Astrocyte of the spinal cord (primary cell): ENCODE data around the gene RNF41.

Source experiments
- DNase-seq: peaks from one replicate; pipeline ENCODE4 v3.0.0; 2011; ENCODE audit warnings: low read depth, low spot score
- H3K4me3 ChIP-seq: 2 replicates; pipeline ENCODE4 v1.5.1; 2011; ENCODE audit warnings: low read depth, mild to moderate bottlenecking, low read length, moderate library complexity
- in situ Hi-C: cut with HindIII; loops from 2 replicates; pipeline ENCODE4 v1.10.0; 2017; ENCODE audit warnings: low sequenced_read_pairs
- TF ChIP-seq, protein P1 (sequence below): IDR thresholded peaks from 2 replicates; pipeline ENCODE4 v1.5.1; 2012; ENCODE audit warnings: low read depth, mild to moderate bottlenecking, low read length, inconsistent platforms

Gene RNF41

DNA sequence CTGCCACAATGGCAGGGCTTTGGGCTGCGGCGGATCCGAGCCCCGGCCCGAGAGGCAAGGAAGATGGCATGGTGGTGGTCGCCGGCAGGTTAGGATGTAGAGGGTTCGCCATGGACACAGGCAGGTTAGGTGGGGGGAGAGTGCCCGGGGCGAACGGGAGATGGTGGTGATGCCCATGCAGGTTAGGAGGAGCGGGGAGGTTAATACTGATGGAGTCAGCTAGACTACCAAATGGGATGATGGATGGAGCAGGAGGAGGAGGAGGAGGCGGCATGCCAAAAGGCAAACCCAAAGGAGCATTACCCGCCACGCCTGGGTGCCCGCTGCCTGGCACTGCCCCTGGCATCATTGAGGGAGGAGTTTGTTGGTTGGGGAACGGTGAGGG lies 57.4 kb downstream of the RNF41 start:
- in situ Hi-C loops: no loop called here
- DNase-seq: no peak
- H3K4me3 ChIP-seq: no peak overlapping the region
- TF ChIP-seq, protein P1, sequence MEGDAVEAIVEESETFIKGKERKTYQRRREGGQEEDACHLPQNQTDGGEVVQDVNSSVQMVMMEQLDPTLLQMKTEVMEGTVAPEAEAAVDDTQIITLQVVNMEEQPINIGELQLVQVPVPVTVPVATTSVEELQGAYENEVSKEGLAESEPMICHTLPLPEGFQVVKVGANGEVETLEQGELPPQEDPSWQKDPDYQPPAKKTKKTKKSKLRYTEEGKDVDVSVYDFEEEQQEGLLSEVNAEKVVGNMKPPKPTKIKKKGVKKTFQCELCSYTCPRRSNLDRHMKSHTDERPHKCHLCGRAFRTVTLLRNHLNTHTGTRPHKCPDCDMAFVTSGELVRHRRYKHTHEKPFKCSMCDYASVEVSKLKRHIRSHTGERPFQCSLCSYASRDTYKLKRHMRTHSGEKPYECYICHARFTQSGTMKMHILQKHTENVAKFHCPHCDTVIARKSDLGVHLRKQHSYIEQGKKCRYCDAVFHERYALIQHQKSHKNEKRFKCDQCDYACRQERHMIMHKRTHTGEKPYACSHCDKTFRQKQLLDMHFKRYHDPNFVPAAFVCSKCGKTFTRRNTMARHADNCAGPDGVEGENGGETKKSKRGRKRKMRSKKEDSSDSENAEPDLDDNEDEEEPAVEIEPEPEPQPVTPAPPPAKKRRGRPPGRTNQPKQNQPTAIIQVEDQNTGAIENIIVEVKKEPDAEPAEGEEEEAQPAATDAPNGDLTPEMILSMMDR: no peak

DNA sequence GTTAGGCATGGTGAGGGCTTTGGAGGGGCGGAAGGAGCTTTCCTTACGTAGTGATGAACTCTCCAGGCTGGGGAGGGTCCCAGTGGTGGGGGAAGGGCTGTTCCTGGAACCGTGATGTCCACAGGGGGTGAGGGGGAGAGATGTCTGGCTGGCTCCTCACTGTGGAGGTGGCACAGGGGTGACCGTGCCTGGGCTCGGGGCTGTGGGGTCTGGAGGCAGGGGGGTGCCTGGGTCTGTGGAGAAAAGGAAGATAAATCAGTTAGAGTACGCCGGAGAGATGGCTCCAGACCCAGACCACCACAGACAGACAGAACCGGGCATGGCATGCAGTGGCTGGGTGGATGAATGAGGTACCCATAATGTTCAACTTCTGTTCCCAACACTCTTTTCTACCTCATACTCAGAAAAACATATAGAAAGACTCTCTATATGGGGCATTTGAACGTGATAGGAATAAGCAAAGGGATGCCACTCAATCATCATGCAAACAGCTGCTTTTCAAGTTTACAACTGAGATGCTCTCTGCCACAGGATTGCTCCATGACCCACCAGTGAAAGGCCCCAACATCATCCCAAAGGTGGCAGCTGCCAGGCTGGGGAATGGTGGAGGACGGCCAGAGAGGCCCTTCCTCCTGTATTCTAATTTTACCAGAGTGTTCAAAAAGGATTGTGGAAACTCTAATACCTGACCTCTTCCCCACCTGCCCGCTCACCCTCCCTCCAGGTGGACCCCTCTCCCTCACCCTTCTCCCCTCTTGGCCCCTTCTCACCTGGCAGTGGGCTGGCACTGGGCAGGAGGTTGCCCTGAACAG lies 58.0 kb downstream of the RNF41 start:
- in situ Hi-C loops: no loop called here
- TF ChIP-seq, protein P1: no peak
- no peak for DNase-seq
- no peak overlapping the region for H3K4me3 ChIP-seq

DNA sequence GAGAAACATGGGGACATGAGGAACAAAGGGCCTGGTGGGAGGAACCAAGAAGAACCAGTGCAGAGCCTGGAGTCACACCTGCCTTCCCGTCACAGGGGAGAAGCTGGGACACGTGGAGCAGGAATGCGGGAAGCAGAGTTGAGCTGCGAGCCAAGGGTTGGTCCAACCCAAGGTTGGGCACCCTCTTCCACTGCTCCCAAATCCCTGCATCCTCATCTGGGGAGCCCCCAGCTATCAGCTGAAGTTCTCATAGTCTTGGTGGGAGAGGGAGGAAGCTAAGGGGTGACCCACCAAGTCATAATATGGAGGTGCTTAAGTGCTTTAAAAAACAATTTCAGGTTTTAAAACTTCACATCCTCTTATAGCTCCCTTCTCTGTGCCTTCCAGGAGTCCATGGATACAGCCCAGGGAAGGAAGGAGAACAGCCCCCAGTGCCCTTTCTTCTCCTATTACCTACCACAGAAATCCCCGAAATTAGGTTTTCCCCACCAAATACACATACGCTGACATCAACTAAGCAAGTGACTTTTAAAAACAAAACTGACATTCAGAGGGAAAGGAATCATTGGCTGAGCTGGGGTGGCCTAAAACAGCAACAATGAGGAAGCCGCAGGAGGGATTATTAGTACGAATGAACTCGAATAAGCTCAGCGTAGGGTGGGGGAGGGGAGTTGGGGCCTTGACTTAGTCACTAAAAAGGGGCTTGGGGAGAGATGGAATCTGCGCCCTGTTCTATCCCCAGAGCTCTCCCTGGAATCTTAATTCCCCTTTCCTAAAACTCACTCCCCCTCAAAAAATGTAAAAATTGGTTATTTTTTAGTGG lies 59.0 kb downstream of the RNF41 start:
- no peak for DNase-seq
- TF ChIP-seq, protein P1: no peak
- H3K4me3 ChIP-seq: no peak overlapping the region
- in situ Hi-C loops: no loop called here

DNA sequence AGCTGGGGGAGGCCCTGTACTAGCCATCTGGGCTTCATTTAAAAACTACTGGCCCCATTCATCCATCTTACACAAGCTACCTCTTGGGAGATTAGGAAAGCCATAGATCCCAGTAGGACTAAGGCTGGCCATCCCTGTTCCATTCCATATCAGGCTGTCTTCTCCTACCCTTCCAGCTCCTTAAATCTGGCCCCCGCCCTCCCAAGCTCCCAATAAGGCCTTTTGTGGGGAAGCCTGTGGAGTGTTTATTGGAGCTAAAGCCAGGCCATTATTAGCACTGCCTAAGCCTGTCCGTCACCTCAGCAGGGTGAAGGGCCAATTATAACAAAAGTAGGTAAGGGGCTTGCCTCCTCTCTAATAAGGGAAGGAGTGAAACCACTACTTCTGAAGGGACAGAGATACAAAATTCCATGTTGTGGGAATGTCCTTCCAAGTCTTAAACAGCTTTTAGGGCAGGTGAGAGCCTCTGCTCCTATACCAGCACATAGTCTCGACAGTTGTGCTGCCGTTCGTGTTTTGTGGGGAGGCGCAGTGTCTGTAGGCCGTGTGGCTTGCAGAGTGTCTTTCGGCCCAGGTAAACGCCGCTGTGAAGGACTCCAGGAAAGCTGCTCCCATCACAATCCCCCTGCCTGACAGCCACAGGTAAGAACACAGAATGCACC lies 59.9 kb downstream of the RNF41 start:
- TF ChIP-seq, protein P1: no peak
- in situ Hi-C loops: no loop called here
- no peak for DNase-seq
- no peak overlapping the region for H3K4me3 ChIP-seq

DNA sequence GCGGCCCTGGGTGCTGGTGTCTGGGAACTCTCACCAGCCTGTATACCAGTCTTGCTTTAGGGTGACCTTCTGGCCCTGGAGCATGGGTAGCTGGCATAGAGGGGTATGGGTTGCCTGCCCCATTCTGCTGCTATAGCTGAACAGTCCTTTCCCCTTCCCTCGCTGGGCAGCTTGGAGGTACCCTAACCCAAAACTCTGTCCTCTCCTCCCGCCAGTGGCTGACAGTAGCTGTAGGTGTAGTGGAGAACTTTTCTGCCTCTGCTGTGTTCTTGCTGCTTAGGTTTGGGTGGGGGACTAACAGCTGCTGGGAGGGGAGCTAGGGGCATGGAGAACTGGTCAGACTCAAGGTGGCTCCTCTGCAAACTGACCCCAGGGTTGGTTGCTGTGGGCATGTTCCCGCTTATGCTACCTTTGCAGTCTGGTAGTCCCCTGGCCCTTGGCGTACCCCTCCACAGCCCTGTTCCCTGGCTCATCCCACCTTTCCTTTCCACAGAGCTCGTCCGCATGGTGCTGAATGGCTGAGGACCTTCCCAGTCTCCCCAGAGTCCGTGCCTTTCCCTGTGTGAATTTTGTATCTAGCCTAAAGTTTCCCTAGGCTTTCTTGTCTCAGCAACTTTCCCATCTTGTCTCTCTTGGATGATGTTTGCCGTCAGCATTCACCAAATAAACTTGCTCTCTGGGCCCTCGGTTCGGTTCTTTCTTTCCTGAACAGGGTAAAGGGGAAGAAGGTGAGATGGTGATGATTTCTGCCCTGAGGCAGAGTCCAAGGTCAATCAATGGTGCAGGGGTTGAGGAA lies 60.6 kb downstream of the RNF41 start:
- peak overlapping the region; percentile 83 for H3K4me3 ChIP-seq
- in situ Hi-C loops: no loop called here
- TF ChIP-seq, protein P1: no peak
- DNase-seq: no peak
